ENCODE data around the gene SFXN3. TPM values are rescaled to one million over a fixed set of nuclear protein-coding genes. Genes with fewer than 3 reads are reported as not detected.

Gene SFXN3
- total RNA-seq, 2 experiments from 2014 or later, result 28.8 to 29.6 TPM

DNA sequence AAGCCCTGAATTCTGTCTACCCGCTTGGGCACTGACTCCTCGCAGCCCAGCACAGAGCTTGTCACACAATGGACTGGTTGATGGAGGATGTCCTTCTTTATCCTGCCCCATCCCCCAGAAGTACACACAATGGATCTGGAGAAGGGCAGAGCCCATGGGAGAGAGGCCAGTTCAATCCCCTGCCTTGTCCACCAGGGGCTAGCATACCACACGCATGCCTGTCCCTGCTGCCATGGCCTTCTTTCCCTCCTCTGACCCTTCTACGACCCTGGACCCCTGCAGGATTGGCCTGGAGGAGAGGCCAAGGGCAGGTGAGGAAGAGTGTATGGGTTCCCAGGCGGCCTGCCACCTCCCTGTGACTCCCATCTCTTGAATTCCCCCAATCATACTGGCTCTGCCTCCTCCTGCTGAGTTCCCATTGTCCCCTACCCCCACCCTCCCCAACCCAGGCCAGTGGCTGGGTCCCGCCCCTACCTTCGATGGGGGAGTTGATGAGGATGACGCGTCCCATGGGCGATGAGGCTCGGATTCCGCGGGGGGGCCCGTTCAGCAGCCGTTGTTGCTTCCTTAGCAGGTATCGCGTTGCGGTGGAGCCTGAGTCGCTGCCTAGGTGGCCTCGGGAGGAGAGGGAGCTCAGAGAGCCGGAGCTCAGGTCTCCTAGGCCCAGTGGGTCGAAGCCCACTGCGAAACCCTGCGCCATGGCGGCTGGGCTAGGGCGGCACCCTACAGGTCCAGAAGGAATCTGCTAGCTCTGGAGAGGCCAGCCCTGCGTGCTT lies 1.3 kb upstream of the SFXN3 start:
- TF ChIP-seq, protein P1, sequence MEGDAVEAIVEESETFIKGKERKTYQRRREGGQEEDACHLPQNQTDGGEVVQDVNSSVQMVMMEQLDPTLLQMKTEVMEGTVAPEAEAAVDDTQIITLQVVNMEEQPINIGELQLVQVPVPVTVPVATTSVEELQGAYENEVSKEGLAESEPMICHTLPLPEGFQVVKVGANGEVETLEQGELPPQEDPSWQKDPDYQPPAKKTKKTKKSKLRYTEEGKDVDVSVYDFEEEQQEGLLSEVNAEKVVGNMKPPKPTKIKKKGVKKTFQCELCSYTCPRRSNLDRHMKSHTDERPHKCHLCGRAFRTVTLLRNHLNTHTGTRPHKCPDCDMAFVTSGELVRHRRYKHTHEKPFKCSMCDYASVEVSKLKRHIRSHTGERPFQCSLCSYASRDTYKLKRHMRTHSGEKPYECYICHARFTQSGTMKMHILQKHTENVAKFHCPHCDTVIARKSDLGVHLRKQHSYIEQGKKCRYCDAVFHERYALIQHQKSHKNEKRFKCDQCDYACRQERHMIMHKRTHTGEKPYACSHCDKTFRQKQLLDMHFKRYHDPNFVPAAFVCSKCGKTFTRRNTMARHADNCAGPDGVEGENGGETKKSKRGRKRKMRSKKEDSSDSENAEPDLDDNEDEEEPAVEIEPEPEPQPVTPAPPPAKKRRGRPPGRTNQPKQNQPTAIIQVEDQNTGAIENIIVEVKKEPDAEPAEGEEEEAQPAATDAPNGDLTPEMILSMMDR (IDR thresholded peaks at IDR 0.05), result no peak
- H3K9me3 Mint-ChIP-seq, result no peaks in the 10 kb centered on the region
- no peak overlapping the region for H3K27ac Mint-ChIP-seq
- CTCF ChIA-PET, result interaction anchor here (0.7 to 9.8 kb wide), 9 partner anchors 8 to 112 kb away, joined by 3 to 147 read pairs (median 6); partner anchors contain the start of gene KAZALD1
- H3K36me3 Mint-ChIP-seq (ENCODE audit: low read depth), result no peaks in the 10 kb centered on the region
- peaks cover 6% of the 10 kb centered on the region for H3K27me3 Mint-ChIP-seq
- DNase-seq (no peak), ATAC-seq (no peak)
- intact Hi-C loops (cut with micrococcal nuclease), result no loop called here
- POLR2A ChIA-PET, result interaction anchor here (0.6 to 4.9 kb wide), 4 partner anchors 8 to 16 kb away, joined by 3 to 30 read pairs (median 6); no protein-coding TSS in a partner anchor
- H3K4me3 Mint-ChIP-seq, result no peak overlapping the region
- H3K4me1 Mint-ChIP-seq (ENCODE audit: low read depth), result peaks cover 10% of the 10 kb centered on the region

DNA sequence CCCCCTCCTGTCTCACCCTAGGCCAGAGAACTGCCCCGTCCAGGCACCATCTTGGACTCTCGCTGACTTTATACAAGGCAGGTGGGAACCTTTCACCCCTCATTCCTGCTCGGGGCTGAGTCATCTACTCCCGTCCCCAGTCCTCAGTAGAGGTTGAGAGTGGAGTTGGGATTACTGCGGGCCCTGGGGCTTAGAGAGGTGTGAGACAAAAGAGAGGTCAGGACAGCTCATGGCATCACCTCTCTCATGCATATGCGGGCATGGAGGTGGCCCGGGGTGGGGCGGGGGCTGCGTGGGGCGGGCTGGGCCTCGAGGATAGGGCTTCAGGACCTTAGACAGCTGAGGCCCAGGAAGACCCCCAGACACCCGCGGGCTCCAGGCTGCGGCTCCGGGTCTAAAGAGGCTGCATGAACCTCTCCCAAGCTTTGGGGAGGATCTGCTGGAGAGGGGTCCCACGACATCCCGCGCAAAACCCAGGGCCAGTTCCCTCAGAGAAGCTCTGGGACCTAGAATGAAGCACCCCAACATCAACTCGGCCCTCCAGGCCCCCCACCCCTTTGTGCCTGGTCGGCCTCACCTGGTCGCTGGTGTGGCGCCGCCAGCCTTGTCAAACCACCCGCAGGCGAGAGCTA lies 422 bp upstream of the SFXN3 start:
- ATAC-seq (no peak), DNase-seq (no peak)
- intact Hi-C loops (cut with micrococcal nuclease), result no loop called here
- no peaks in the 10 kb centered on the region for H3K9me3 Mint-ChIP-seq
- TF ChIP-seq, protein P1 (IDR thresholded peaks at IDR 0.05), result no peak
- H3K36me3 Mint-ChIP-seq (ENCODE audit: low read depth), result no peaks in the 10 kb centered on the region
- H3K4me1 Mint-ChIP-seq (ENCODE audit: low read depth), result peaks cover 10% of the 10 kb centered on the region
- POLR2A ChIA-PET, result interaction anchor here (0.5 to 4.9 kb wide), 6 partner anchors 11 to 119 kb away, joined by 3 to 30 read pairs (median 6); no protein-coding TSS in a partner anchor
- H3K4me3 Mint-ChIP-seq, result peak overlapping the region; percentile 78
- H3K27me3 Mint-ChIP-seq, result peaks cover 6% of the 10 kb centered on the region
- CTCF ChIA-PET, result interaction anchor here (1.0 to 9.8 kb wide), 13 partner anchors 11 to 111 kb away, joined by 3 to 147 read pairs (median 6); partner anchors contain the start of genes LZTS2, MRPL43 and TWNK
- H3K27ac Mint-ChIP-seq, result no peak overlapping the region

DNA sequence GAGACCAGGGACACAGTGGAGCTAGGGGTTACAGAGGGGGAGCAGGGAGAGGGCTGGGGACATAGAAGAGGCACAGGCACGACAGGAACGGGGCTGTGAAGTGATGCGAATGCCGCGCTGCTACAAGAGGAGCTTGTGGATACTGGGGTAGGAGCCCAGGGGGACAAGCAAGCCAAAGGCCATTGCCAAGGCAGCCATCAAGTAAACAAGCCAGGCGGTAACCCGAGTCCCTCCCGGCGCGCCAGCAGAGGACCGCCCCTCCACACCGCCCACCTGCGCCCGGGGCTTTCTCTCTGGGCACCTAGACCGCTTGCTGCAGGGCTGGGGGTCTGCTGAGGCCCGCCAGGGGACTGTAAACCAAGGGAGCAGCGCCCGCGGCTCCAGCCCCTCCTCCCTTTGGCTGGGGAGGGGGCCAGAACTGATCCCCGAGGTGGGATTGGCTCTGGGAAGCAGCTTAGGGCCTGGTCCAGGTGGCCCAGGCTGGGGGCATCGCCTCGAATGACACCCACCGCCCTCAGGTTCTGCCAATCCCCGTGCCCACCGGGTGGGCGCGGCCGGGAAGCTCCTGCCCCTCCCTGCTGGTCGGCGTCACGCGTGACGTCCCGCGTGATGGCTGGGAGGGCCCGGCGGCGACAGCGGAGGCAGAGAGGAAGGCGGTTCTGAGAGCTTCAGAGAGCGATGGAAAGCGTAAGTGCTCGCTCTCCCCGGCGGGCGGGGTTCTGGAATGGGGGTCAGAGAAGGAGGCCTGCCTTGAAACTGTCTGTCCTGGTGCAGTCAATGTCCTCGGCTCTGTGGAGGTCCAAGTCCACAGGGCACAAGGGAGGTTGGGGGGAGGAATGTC lies 982 bp downstream of the SFXN3 start:
- Mint-ChIP-seq H3K27me3 (peaks cover 6% of the 10 kb centered on the region), H3K4me1 (ENCODE audit: low read depth) (peaks cover 10% of the 10 kb centered on the region), H3K27ac (peak overlapping the region; percentile 92), H3K4me3 (peak overlapping the region; percentile 78), H3K9me3 (no peaks in the 10 kb centered on the region), H3K36me3 (ENCODE audit: low read depth) (no peaks in the 10 kb centered on the region)
- POLR2A ChIA-PET, result interaction anchor here (0.6 to 4.9 kb wide), 8 partner anchors 10 to 557 kb away, joined by 3 to 30 read pairs (median 4); no protein-coding TSS in a partner anchor
- TF ChIP-seq, protein P1 (IDR thresholded peaks at IDR 0.05), result no peak
- ATAC-seq, result peak; percentile 52
- intact Hi-C loops (cut with micrococcal nuclease), result no loop called here
- CTCF ChIA-PET, result interaction anchor here (0.9 to 9.8 kb wide), 15 partner anchors 10 to 550 kb away, joined by 3 to 147 read pairs (median 5); partner anchors contain the start of genes MRPL43 and TWNK
- DNase-seq, result peak; percentile 82

DNA sequence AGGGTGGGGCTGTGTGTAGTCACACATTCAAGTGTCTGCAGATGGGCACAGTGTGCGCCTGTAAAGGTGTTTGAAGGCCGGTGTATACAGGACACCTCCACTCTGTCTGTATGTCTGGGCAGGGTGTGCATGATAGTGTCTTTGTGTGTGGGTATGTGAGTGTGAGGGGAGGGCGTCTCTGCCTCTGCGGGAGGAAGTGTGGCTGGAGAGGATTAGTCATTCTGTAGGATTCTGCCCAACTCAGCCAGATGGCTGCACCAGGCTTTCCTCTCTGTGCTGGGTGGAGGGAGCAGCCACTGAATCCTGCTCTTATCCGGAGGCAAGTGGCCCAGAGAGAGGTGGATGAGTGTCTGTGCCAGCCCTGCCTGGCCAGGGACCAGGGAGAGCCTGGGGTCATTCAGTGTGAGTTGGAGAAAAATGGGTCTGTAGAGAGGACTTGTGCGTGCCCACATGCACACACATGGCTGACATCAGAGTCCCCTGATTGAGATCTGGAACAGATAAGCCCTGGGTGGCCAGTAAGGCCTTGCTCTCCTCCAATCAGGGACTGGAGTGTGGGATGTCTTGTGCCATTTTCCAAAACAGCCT lies 1.7 kb downstream of the SFXN3 start:
- Mint-ChIP-seq H3K9me3 (no peaks in the 10 kb centered on the region), H3K4me3 (peak overlapping the region; percentile 78), H3K4me1 (ENCODE audit: low read depth) (peaks cover 10% of the 10 kb centered on the region), H3K36me3 (ENCODE audit: low read depth) (no peaks in the 10 kb centered on the region), H3K27ac (peak overlapping the region; percentile 92), H3K27me3 (peaks cover 6% of the 10 kb centered on the region)
- ATAC-seq (peak; percentile 67), DNase-seq (peak; percentile 78)
- ChIA-PET POLR2A (interaction anchor here (0.6 to 4.9 kb wide), 4 partner anchors 9 to 557 kb away, joined by 3 to 30 read pairs (median 4); no protein-coding TSS in a partner anchor), CTCF (interaction anchor here (0.9 to 9.8 kb wide), 10 partner anchors 9 to 551 kb away, joined by 3 to 147 read pairs (median 5); no protein-coding TSS in a partner anchor)
- intact Hi-C loops (cut with micrococcal nuclease), result no loop called here
- TF ChIP-seq, protein P1 (IDR thresholded peaks at IDR 0.05), result no peak
